RWPE1 (cell line): ENCODE data around the gene IFT57.
A peak's percentile ranks its signal among the peaks of the same experiment; 100 is the strongest.

Experiments
- CTCF ChIA-PET: fragments of 350-600 bp; sonication (Branson Sonifier 250); formaldehyde crosslinking; extraction: SDS; loops from one replicate; lab custom pipeline; 2021; lab: Yijun Ruan, JAX
- POLR2A ChIA-PET: fragments of 400-600 bp; formaldehyde crosslinking; extraction: SDS; loops from one replicate; lab custom pipeline; 2020; ENCODE audit warnings: antibody characterized with exemption; ENCODE audit not compliant: low non-redundant PET; lab: Yijun Ruan, JAX
- DNase-seq: peaks from one replicate; pipeline ENCODE4 v3.0.0; 2012; ENCODE audit warnings: low spot score
- H3K27ac ChIP-seq: fragments of 450-650 bp; 2 replicates; pipeline ENCODE4 v1.5.1; 2017
- TF ChIP-seq, protein P1 (sequence below): fragments of 450-650 bp; conservative IDR thresholded peaks from 2 replicates; pipeline ENCODE4 v1.5.1; 2017; ENCODE audit warnings: low read depth, mild to moderate bottlenecking

Gene IFT57

GRCh38 chr3:108130701-108131474, 91.3 kb downstream of the IFT57 start:
- peak; percentile 79 for DNase-seq
- ChIA-PET CTCF (interaction anchor here (0.9 kb wide), 1 partner anchor 363 kb away, joined by 4 read pairs; no protein-coding TSS in a partner anchor), POLR2A (no interaction called here)
- TF ChIP-seq, protein P1, sequence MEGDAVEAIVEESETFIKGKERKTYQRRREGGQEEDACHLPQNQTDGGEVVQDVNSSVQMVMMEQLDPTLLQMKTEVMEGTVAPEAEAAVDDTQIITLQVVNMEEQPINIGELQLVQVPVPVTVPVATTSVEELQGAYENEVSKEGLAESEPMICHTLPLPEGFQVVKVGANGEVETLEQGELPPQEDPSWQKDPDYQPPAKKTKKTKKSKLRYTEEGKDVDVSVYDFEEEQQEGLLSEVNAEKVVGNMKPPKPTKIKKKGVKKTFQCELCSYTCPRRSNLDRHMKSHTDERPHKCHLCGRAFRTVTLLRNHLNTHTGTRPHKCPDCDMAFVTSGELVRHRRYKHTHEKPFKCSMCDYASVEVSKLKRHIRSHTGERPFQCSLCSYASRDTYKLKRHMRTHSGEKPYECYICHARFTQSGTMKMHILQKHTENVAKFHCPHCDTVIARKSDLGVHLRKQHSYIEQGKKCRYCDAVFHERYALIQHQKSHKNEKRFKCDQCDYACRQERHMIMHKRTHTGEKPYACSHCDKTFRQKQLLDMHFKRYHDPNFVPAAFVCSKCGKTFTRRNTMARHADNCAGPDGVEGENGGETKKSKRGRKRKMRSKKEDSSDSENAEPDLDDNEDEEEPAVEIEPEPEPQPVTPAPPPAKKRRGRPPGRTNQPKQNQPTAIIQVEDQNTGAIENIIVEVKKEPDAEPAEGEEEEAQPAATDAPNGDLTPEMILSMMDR = no peak
- peak overlapping the region; percentile 79 for H3K27ac ChIP-seq

- ChIA-PET POLR2A (no interaction called here), CTCF (interaction anchor here (0.9 kb wide), 1 partner anchor 364 kb away, joined by 4 read pairs; no protein-coding TSS in a partner anchor)
- DNase-seq = no peak
- TF ChIP-seq, protein P1 = no peak
- no peak overlapping the region for H3K27ac ChIP-seq
Measured at GRCh38 chr3:108130236-108130635, 92.0 kb downstream of the IFT57 start.

DNA sequence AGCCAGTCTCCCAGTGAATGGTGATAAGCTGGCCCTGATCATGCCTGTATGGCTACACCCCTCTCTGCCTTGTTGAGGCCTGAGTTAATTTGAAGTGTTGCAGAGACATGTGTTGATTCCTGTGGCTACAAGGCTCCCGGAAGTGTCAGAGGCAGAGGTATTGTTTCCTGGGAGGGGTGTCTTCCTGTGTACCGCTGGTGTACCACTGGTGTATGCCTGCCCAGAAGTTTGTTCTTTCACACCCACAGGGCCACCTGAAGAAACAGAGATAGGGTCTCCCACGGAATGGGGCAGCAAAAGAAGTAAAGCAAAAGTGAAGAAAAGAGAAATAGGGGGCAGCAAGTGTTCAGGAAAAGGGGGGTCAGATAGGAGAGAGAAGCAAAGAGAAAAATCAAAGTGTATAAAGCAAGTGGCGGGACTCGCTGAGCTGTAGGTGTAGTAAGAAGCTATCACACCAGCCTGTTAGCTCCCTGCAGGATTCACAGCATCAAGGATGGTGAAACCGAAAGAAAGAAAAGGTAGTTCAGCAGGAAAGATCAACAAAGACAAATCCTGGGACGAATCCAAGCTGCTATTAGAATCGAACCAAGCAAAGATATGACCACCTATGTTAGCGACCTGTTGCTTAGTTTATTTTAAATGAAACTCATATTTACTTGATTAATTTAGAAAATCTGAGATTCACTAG, 94.8 kb downstream of the IFT57 start:
- H3K27ac ChIP-seq = peak overlapping the region; percentile 30; the same call in 1 of the 2 replicates
- DNase-seq = peak; percentile 17
- ChIA-PET CTCF (interaction anchor here (0.6 kb wide), 1 partner anchor 195 kb away, joined by 3 read pairs; no protein-coding TSS in a partner anchor), POLR2A (no interaction called here)
- TF ChIP-seq, protein P1 = no peak

DNA sequence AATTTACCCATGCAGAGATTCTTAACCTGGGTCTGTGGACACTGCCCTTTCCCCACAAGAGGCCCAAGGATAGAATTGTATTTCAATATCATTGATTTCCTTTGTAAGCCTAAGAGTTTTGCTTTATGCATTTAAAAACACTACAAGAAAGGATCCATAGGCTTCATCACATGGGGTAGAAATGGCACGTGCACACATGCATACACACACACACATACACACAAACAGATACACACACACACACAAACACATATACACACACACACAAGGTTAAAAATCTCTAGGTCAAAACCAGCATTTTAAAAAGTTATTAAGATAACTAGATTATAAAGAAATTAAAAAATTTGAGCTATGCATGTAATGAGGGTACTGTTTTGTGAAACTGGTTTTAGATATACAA, 95.9 kb downstream of the IFT57 start:
- TF ChIP-seq, protein P1 = no peak
- POLR2A ChIA-PET = no interaction called here
- CTCF ChIA-PET = interaction anchor here (0.6 to 1.0 kb wide), 2 partner anchors 199 to 812 kb away, joined by 3 to 4 read pairs; no protein-coding TSS in a partner anchor
- DNase-seq = no peak
- no peak overlapping the region for H3K27ac ChIP-seq

- ChIA-PET POLR2A (no interaction called here), CTCF (interaction anchor here (0.7 to 1.0 kb wide), 2 partner anchors 9 to 198 kb away, joined by 3 read pairs; no protein-coding TSS in a partner anchor)
- no peak overlapping the region for H3K27ac ChIP-seq
- no peak for DNase-seq
- TF ChIP-seq, protein P1 = no peak
Measured at GRCh38 chr3:108125550-108126071, 96.6 kb downstream of the IFT57 start.

- POLR2A ChIA-PET = no interaction called here
- H3K27ac ChIP-seq = no peak overlapping the region
- CTCF ChIA-PET = interaction anchor here (0.7 kb wide), 1 partner anchor 9 kb away, joined by 3 read pairs; no protein-coding TSS in a partner anchor
- TF ChIP-seq, protein P1 = no peak
- no peak for DNase-seq
Measured at GRCh38 chr3:108125153-108125543, 97.1 kb downstream of the IFT57 start.
